ENCODE measurements around the gene PEF1. TPM values are rescaled to one million over a fixed set of nuclear protein-coding genes. Genes with fewer than 3 reads are reported as not detected.
A peak's percentile ranks its signal among the peaks of the same experiment; 100 is the strongest.

The PEF1 gene
- total and polyA plus RNA-seq, 2 donors (not counting 1 experiment from before 2014, with no cell fraction given), result 36.7 to 49.4 TPM

GRCh38 chr1:31633117-31633516 lies 11.6 kb downstream of the PEF1 start:
- H3K4me2 ChIP-seq (replicated peaks; ENCODE audit: low read depth, low read length, poor library complexity, severe bottlenecking), result no peak overlapping the region
- CTCF ChIA-PET, result interaction anchor here (0.9 to 1.2 kb wide), 2 partner anchors 68 to 329 kb away, joined by 3 to 4 read pairs; no protein-coding TSS in a partner anchor

GRCh38 chr1:31632649-31633048 lies 12.0 kb downstream of the PEF1 start:
- DNase-seq, result no peak
- Histone ChIP-seq H3K27ac (ENCODE audit: low read length in 2 of 2) (no peak overlapping the region), H3K36me3 (replicated peaks in 1 of 2; ENCODE audit: control extremely low read depth in 1 of 2, control insufficient read depth in 1 of 2, extremely low read depth in 1 of 2, insufficient read depth in 2 of 2, low read length in 1 of 2) (peaks cover 0 to 68% of the 10 kb centered on the region in 2 experiments), H3K9ac (ENCODE audit: low read length) (no peak overlapping the region), H3K79me2 (ENCODE audit: control insufficient read depth, insufficient read depth, low read length) (peaks cover 27% of the 10 kb centered on the region), H2AFZ (ENCODE audit: insufficient read depth, low read depth, low read length, poor library complexity, severe bottlenecking) (no peak overlapping the region), H3K9me3 (ENCODE audit: control extremely low read depth in 1 of 3, control insufficient read depth in 2 of 3, insufficient read depth in 1 of 3, low read length in 2 of 3) (no peaks in the 10 kb centered on the region), H3K4me1 (ENCODE audit: control insufficient read depth in 2 of 2, insufficient read depth in 2 of 2, low read length in 2 of 2) (no peaks in the 10 kb centered on the region), H4K20me1 (ENCODE audit: control insufficient read depth, insufficient read depth, low read length, poor library complexity, severe bottlenecking) (peaks cover 31% of the 10 kb centered on the region), H3K4me3 (ENCODE audit: control extremely low read depth in 1 of 5, extremely low read depth in 1 of 5, insufficient read depth in 1 of 5, low read depth in 2 of 5, low read length in 4 of 5) (no peak overlapping the region), H3K27me3 (replicated peaks in 1 of 4; ENCODE audit: control extremely low read depth in 1 of 4, control insufficient read depth in 3 of 4, insufficient read depth in 4 of 4, low read length in 3 of 4) (no peaks in the 10 kb centered on the region), H3K4me2 (replicated peaks; ENCODE audit: low read depth, low read length, poor library complexity, severe bottlenecking) (no peak overlapping the region)
- POLR2A ChIA-PET, result no interaction called here
- intact Hi-C loops (cut with micrococcal nuclease), result no loop called here
- CTCF ChIA-PET, result no interaction called here
- Mint-ChIP-seq H3K4me3 (no peak overlapping the region), H3K27ac (no peak overlapping the region), H3K4me1 (peaks cover 4% of the 10 kb centered on the region), H3K27me3 (no peaks in the 10 kb centered on the region), H3K9me3 (ENCODE audit: insufficient read depth) (no peaks in the 10 kb centered on the region)
- ATAC-seq (ENCODE audit: low read depth), result no peak
- WGBS (ENCODE audit: insufficient coverage), result no CpG with 5 or more reads among the region's 3 CpGs
- TF ChIP-seq EZH2 (IDR thresholded peaks at IDR 0.05; ENCODE audit: borderline replicate concordance, insufficient read depth, low read depth, low read length, poor library complexity, severe bottlenecking), result no peak
- TF ChIP-seq CTCF (IDR thresholded peaks at IDR 0.05), result no peak

More at GRCh38 chr1:31633117-31633516, 11.6 kb downstream of the PEF1 start:
- Mint-ChIP-seq H3K4me1 (peaks cover 7% of the 10 kb centered on the region), H3K27me3 (no peaks in the 10 kb centered on the region), H3K4me3 (no peak overlapping the region), H3K27ac (no peak overlapping the region), H3K9me3 (ENCODE audit: insufficient read depth) (no peaks in the 10 kb centered on the region)
- Histone ChIP-seq H3K79me2 (ENCODE audit: control insufficient read depth, insufficient read depth, low read length) (peaks cover 32% of the 10 kb centered on the region), H3K36me3 (replicated peaks in 1 of 2; ENCODE audit: control extremely low read depth in 1 of 2, control insufficient read depth in 1 of 2, extremely low read depth in 1 of 2, insufficient read depth in 2 of 2, low read length in 1 of 2) (peaks cover 0 to 65% of the 10 kb centered on the region in 2 experiments), H3K9ac (ENCODE audit: low read length) (no peak overlapping the region), H3K9me3 (ENCODE audit: control extremely low read depth in 1 of 3, control insufficient read depth in 2 of 3, insufficient read depth in 1 of 3, low read length in 2 of 3) (no peaks in the 10 kb centered on the region), H3K4me1 (ENCODE audit: control insufficient read depth in 2 of 2, insufficient read depth in 2 of 2, low read length in 2 of 2) (no peaks in the 10 kb centered on the region), H2AFZ (ENCODE audit: insufficient read depth, low read depth, low read length, poor library complexity, severe bottlenecking) (no peak overlapping the region), H4K20me1 (ENCODE audit: control insufficient read depth, insufficient read depth, low read length, poor library complexity, severe bottlenecking) (peaks cover 34% of the 10 kb centered on the region), H3K4me3 (ENCODE audit: control extremely low read depth in 1 of 5, extremely low read depth in 1 of 5, insufficient read depth in 1 of 5, low read depth in 2 of 5, low read length in 4 of 5) (no peak overlapping the region), H3K27ac (ENCODE audit: low read length in 2 of 2) (no peak overlapping the region), H3K27me3 (replicated peaks in 1 of 4; ENCODE audit: control extremely low read depth in 1 of 4, control insufficient read depth in 3 of 4, insufficient read depth in 4 of 4, low read length in 3 of 4) (no peaks in the 10 kb centered on the region)
- TF ChIP-seq EZH2 (IDR thresholded peaks at IDR 0.05; ENCODE audit: borderline replicate concordance, insufficient read depth, low read depth, low read length, poor library complexity, severe bottlenecking) (no peak), CTCF (IDR thresholded peaks at IDR 0.05) (peak; percentile 34)
- ATAC-seq (ENCODE audit: low read depth) (no peak), DNase-seq (no peak)
- intact Hi-C loops (cut with micrococcal nuclease), result no loop called here
- WGBS (ENCODE audit: insufficient coverage), result 87% methylated on average over 2 of the region's 4 CpGs
- POLR2A ChIA-PET, result no interaction called here
